IPS-20b (cell line): ENCODE measurements around the gene FKBP10.

Source experiments
- H3K27ac ChIP-seq: one replicate; pipeline ENCODE4 v1.5.1; 2013; ENCODE audit warnings: low read length
- H3K27me3 ChIP-seq: 2 replicates; pipeline ENCODE4 v1.6.1; 2013; ENCODE audit warnings: mild to moderate bottlenecking, low read length, inconsistent platforms; ENCODE audit not compliant: insufficient read depth
- H3K36me3 ChIP-seq: 2 replicates; pipeline ENCODE4 v1.6.1; 2013; ENCODE audit warnings: low read depth, mild to moderate bottlenecking, inconsistent platforms, low read length, moderate library complexity; ENCODE audit not compliant: insufficient read depth
- H3K4me1 ChIP-seq: 2 replicates; pipeline ENCODE4 v1.6.1; 2013; ENCODE audit warnings: mild to moderate bottlenecking, control low read depth, inconsistent platforms, low read length, moderate library complexity; ENCODE audit not compliant: insufficient read depth
- H3K4me3 ChIP-seq: 2 replicates; pipeline ENCODE4 v1.5.1; 2013; ENCODE audit warnings: mild to moderate bottlenecking, low read length, inconsistent platforms
- H3K9ac ChIP-seq: 2 replicates; pipeline ENCODE4 v1.6.1; 2013; ENCODE audit warnings: low read depth, mild to moderate bottlenecking, inconsistent platforms, low read length, moderate library complexity
- H3K9me3 ChIP-seq: 2 replicates; pipeline ENCODE4 v1.6.1; 2013; ENCODE audit warnings: mild to moderate bottlenecking, low read depth, low read length, inconsistent platforms; ENCODE audit not compliant: insufficient read depth

The FKBP10 gene

GRCh38 chr17:41785859-41786226, 27.0 kb upstream of the FKBP10 start:
- peak overlapping the region; percentile 73 for H3K27ac ChIP-seq
- H3K9ac ChIP-seq = peak overlapping the region; percentile 94; the same call in 1 of the 2 replicates
- peaks cover 11% of the 10 kb centered on the region; the same call in 1 of the 2 replicates for H3K4me1 ChIP-seq
- no peaks in the 10 kb centered on the region for H3K9me3 ChIP-seq
- peak overlapping the region; percentile 87 for H3K4me3 ChIP-seq
- peaks cover 14% of the 10 kb centered on the region; the same call in 1 of the 2 replicates for H3K27me3 ChIP-seq
- H3K36me3 ChIP-seq = no peaks in the 10 kb centered on the region

GRCh38 chr17:41786227-41787020, 26.4 kb upstream of the FKBP10 start, which contains the start of gene JUP:
JUP (minus strand) TSS chr17:41786711; CDS start chr17:41771854, 14,857 bp downstream.
- peaks cover 14% of the 10 kb centered on the region; the same call in 1 of the 2 replicates for H3K27me3 ChIP-seq
- no peaks in the 10 kb centered on the region for H3K36me3 ChIP-seq
- H3K9me3 ChIP-seq = no peaks in the 10 kb centered on the region
- H3K27ac ChIP-seq = peak within 1 kb of the TSS; percentile 73
- peak within 1 kb of the TSS; percentile 87 for H3K4me3 ChIP-seq
- H3K9ac ChIP-seq = peak within 1 kb of the TSS; percentile 94; the same call in 1 of the 2 replicates
- peaks cover 10% of the 10 kb centered on the region; the same call in 1 of the 2 replicates for H3K4me1 ChIP-seq

- Histone ChIP-seq H3K9me3 (no peaks in the 10 kb centered on the region), H3K4me3 (peak overlapping the region; percentile 2; the same call in 1 of the 2 replicates), H3K4me1 (peaks cover 6% of the 10 kb centered on the region; the same call in 1 of the 2 replicates), H3K27me3 (peaks cover 19% of the 10 kb centered on the region; the same call in 1 of the 2 replicates), H3K9ac (no peak overlapping the region), H3K27ac (no peak overlapping the region), H3K36me3 (no peaks in the 10 kb centered on the region)
Measured at GRCh38 chr17:41787021-41787418, 25.8 kb upstream of the FKBP10 start.

- Histone ChIP-seq H3K4me1 (peaks cover 23% of the 10 kb centered on the region), H3K9ac (peak overlapping the region; percentile 38; the same call in 1 of the 2 replicates), H3K4me3 (peak overlapping the region; percentile 54), H3K27me3 (peaks cover 54% of the 10 kb centered on the region), H3K27ac (no peak overlapping the region), H3K36me3 (no peaks in the 10 kb centered on the region), H3K9me3 (no peaks in the 10 kb centered on the region)
Measured at GRCh38 chr17:41792845-41793783, 19.7 kb upstream of the FKBP10 start.

- no peaks in the 10 kb centered on the region for H3K36me3 ChIP-seq
- peak overlapping the region; percentile 38; the same call in 1 of the 2 replicates for H3K9ac ChIP-seq
- no peak overlapping the region for H3K27ac ChIP-seq
- H3K27me3 ChIP-seq = peaks cover 49% of the 10 kb centered on the region
- no peaks in the 10 kb centered on the region for H3K9me3 ChIP-seq
- H3K4me3 ChIP-seq = peak overlapping the region; percentile 54; the same call in 1 of the 2 replicates
- H3K4me1 ChIP-seq = peaks cover 23% of the 10 kb centered on the region
Measured at GRCh38 chr17:41793784-41794539, 18.8 kb upstream of the FKBP10 start.

GRCh38 chr17:41794540-41794975, 18.2 kb upstream of the FKBP10 start:
- Histone ChIP-seq H3K27me3 (peaks cover 45% of the 10 kb centered on the region), H3K4me1 (peaks cover 23% of the 10 kb centered on the region), H3K9me3 (no peaks in the 10 kb centered on the region), H3K4me3 (no peak overlapping the region), H3K9ac (no peak overlapping the region), H3K36me3 (no peaks in the 10 kb centered on the region), H3K27ac (no peak overlapping the region)

GRCh38 chr17:41796121-41796895, 16.5 kb upstream of the FKBP10 start:
- Histone ChIP-seq H3K4me3 (no peak overlapping the region), H3K4me1 (peaks cover 28% of the 10 kb centered on the region), H3K9me3 (no peaks in the 10 kb centered on the region), H3K36me3 (no peaks in the 10 kb centered on the region), H3K27me3 (peaks cover 40% of the 10 kb centered on the region), H3K27ac (no peak overlapping the region), H3K9ac (no peak overlapping the region)

GRCh38 chr17:41797377-41797776, 15.4 kb upstream of the FKBP10 start:
- Histone ChIP-seq H3K27me3 (peaks cover 31% of the 10 kb centered on the region), H3K4me1 (peaks cover 29% of the 10 kb centered on the region), H3K27ac (no peak overlapping the region)

GRCh38 chr17:41799366-41799765, 13.4 kb upstream of the FKBP10 start:
- H3K9me3 ChIP-seq = no peaks in the 10 kb centered on the region
- peaks cover 9% of the 10 kb centered on the region for H3K4me1 ChIP-seq
- H3K9ac ChIP-seq = no peak overlapping the region
- peaks cover 18% of the 10 kb centered on the region; the same call in 1 of the 2 replicates for H3K27me3 ChIP-seq
- no peak overlapping the region for H3K4me3 ChIP-seq
- H3K36me3 ChIP-seq = no peaks in the 10 kb centered on the region
- no peak overlapping the region for H3K27ac ChIP-seq

More at GRCh38 chr17:41797377-41797776, 15.4 kb upstream of the FKBP10 start:
- no peak overlapping the region for H3K4me3 ChIP-seq
- H3K36me3 ChIP-seq = no peaks in the 10 kb centered on the region
- no peak overlapping the region for H3K9ac ChIP-seq
- H3K9me3 ChIP-seq = no peaks in the 10 kb centered on the region

GRCh38 chr17:41800601-41801373, 12.0 kb upstream of the FKBP10 start:
- H3K4me3 ChIP-seq = peak overlapping the region; percentile 40; the same call in 1 of the 2 replicates
- peaks cover 6% of the 10 kb centered on the region; the same call in 1 of the 2 replicates for H3K4me1 ChIP-seq
- no peaks in the 10 kb centered on the region for H3K9me3 ChIP-seq
- H3K36me3 ChIP-seq = peaks cover 5% of the 10 kb centered on the region; the same call in 1 of the 2 replicates
- peaks cover 6% of the 10 kb centered on the region; the same call in 1 of the 2 replicates for H3K27me3 ChIP-seq
- H3K9ac ChIP-seq = peak overlapping the region; percentile 20; the same call in 1 of the 2 replicates
- H3K27ac ChIP-seq = no peak overlapping the region
